H1 (cell line): Measurements from ENCODE around the gene P2RY14. TPM values are rescaled to one million over a fixed set of nuclear protein-coding genes. Genes with fewer than 3 reads are reported as not detected.

Source experiments
- ATF3 ChIP-seq: IDR thresholded peaks from 2 replicates; pipeline ENCODE4 v1.6.1; 2011; ENCODE audit warnings: low read depth, mild to moderate bottlenecking, low read length; ENCODE audit not compliant: insufficient read depth
- CBX5 ChIP-seq: fragments of 300-800, 300-1000 bp; sonication (generic); IDR thresholded peaks from 2 replicates; pipeline ENCODE4 v1.7.1; 2016; ENCODE audit warnings: antibody characterized with exemption, low read length, low read depth
- CEBPB ChIP-seq: IDR thresholded peaks from 2 replicates; pipeline ENCODE4 v1.6.1; 2012; ENCODE audit warnings: low read depth, low read length
- CHD7 ChIP-seq: fragments of 300-600 bp; sonication (generic); IDR thresholded peaks from 2 replicates; pipeline ENCODE4 v1.7.1; 2012; ENCODE audit warnings: low read length, moderate library complexity, mild to moderate bottlenecking, inconsistent platforms; ENCODE audit not compliant: insufficient replicate concordance
- EGR1 ChIP-seq: IDR thresholded peaks from 2 replicates; pipeline ENCODE4 v1.6.1; 2011; ENCODE audit warnings: low read depth, low read length, borderline replicate concordance
- EZH2 ChIP-seq: fragments of 200-600 bp; sonication (generic); IDR thresholded peaks from 2 replicates; pipeline ENCODE4 v1.7.1; 2012; ENCODE audit warnings: low read depth, mild to moderate bottlenecking, moderate library complexity, low read length, inconsistent platforms; ENCODE audit not compliant: severe bottlenecking
- POLR2A ChIP-seq, 2 experiments: IDR thresholded peaks; 1 replicate in 1 of 2; 2 replicates in 1 of 2; pipeline ENCODE4 v1.6.1; 2011; ENCODE audit warnings: low read depth in 2 of 2, low read length in 2 of 2, mild to moderate bottlenecking in 2 of 2; ENCODE audit errors: control extremely low read depth in 1 of 2
- SIRT6 ChIP-seq: IDR thresholded peaks from one replicate; pipeline ENCODE4 v1.7.1; 2012; ENCODE audit warnings: low read length, inconsistent platforms
- USF2 ChIP-seq: IDR thresholded peaks from 2 replicates; pipeline ENCODE4 v1.6.1; 2011; ENCODE audit warnings: low read length, improper control_type of control experiment
- ZNF274 ChIP-seq: IDR thresholded peaks from 2 replicates; pipeline ENCODE4 v1.7.0; 2012; ENCODE audit warnings: low read length, borderline replicate concordance; ENCODE audit errors: extremely low read depth
- polyA plus RNA-seq, 7 experiments: library from polyadenylated mRNA; depleted of rRNA in 3 of 7; stranded (reverse) in 5 of 7; unstranded in 2 of 7; fragments of >200 nt in 5 of 7; fragments of 200-250 nt in 2 of 7; gene quantifications; 1 replicate in 5 of 7; 2 replicates in 1 of 7; 4 replicates in 1 of 7; pipeline versions ENCODE4 v1.2.1 to v1.2.3, GENCODE V29; 2011 to 2013; ENCODE audit warnings: missing spikeins in 2 of 7, mixed read lengths in 2 of 7
- total RNA-seq: library from RNA; stranded (reverse); fragmentation: NEBNext Ultra II Directional; extraction: Animal tissue kit (Norgen Biotek cat#: 25700); gene quantifications from 2 replicates; pipeline ENCODE4 v1.2.1, GENCODE V29; 2021

The P2RY14 gene
- total and polyA plus RNA-seq, 2 of the 8 experiments (the other 6 are each of a cell fraction or from before 2014, with no cell fraction given) = not detected

- no peak for TF ChIP-seq CHD7
- TF ChIP-seq SIRT6 = no peak
- TF ChIP-seq CEBPB = no peak
- TF ChIP-seq ZNF274 = no peak
- TF ChIP-seq USF2 = no peak
- TF ChIP-seq POLR2A (IDR thresholded peaks at IDR 0.05; ENCODE audit: control extremely low read depth in 1 of 2, low read depth in 2 of 2, low read length in 2 of 2) = no peak
- no peak for TF ChIP-seq EZH2
- no peak for TF ChIP-seq CBX5
- no peak for TF ChIP-seq ATF3
- no peak for TF ChIP-seq EGR1
Observed at GRCh38 chr3:151262871-151263525, 15.3 kb downstream of the P2RY14 start (continued).
